DND-41 (cell line): ENCODE measurements around the gene RNU2-63P.
"Not testable (repeated sequence)": the region's sequence is repeated elsewhere in the genome, so short reads cannot be mapped to it uniquely, and the experiment has no call there.

Source experiments
- ATAC-seq: fragments of 200-7000 bp; cut with Tn5 transposase; 3 replicates; pipeline ENCODE4 v1.9.1; 2021; ENCODE audit warnings: low read depth; ENCODE audit not compliant: insufficient read depth
- DNase-seq: peaks from one replicate; pipeline ENCODE4 v3.0.0-alpha.2; 2020
- H2AFZ ChIP-seq: 2 replicates; pipeline ENCODE4 v1.6.0; 2012; ENCODE audit warnings: low read depth, low read length
- H3K27ac ChIP-seq: 2 replicates; pipeline ENCODE4 v1.5.1; 2012; ENCODE audit warnings: low read length, inconsistent platforms
- H3K27me3 ChIP-seq: fragments of 200-600 bp; sonication (generic); 2 replicates; pipeline ENCODE4 v1.6.0; 2012; ENCODE audit warnings: low read length, mild to moderate bottlenecking, inconsistent platforms; ENCODE audit not compliant: insufficient read depth, poor library complexity
- H3K36me3 ChIP-seq: 2 replicates; pipeline ENCODE4 v1.5.1; 2012; ENCODE audit warnings: low read length, inconsistent platforms; ENCODE audit not compliant: insufficient read depth
- H3K4me1 ChIP-seq: 2 replicates; pipeline ENCODE4 v1.5.1; 2012; ENCODE audit warnings: mild to moderate bottlenecking, low read length; ENCODE audit not compliant: insufficient read depth
- H3K4me2 ChIP-seq: 2 replicates; pipeline ENCODE4 v1.6.0; 2012; ENCODE audit warnings: mild to moderate bottlenecking, moderate library complexity, low read length, inconsistent platforms; ENCODE audit not compliant: insufficient read depth
- H3K4me3 ChIP-seq, 2 experiments: fragments of 200-600 bp in 1 of 2; shearing (Covaris generic) in 1 of 2; 2 replicates each; pipeline ENCODE4 v1.5.1; 2012 to 2016; ENCODE audit warnings: inconsistent platforms in 2 of 2, low read length in 2 of 2, mild to moderate bottlenecking in 2 of 2, low read depth in 1 of 2, moderate library complexity in 1 of 2
- H3K79me2 ChIP-seq: 2 replicates; pipeline ENCODE4 v1.6.0; 2012; ENCODE audit warnings: low read length, inconsistent platforms; ENCODE audit not compliant: insufficient read depth
- H3K9ac ChIP-seq: 2 replicates; pipeline ENCODE4 v1.6.0; 2012; ENCODE audit warnings: low read depth, mild to moderate bottlenecking, inconsistent platforms, low read length, moderate library complexity
- H3K9me3 ChIP-seq: 2 replicates; pipeline ENCODE4 v1.5.1; 2012; ENCODE audit warnings: low read length, moderate library complexity, mild to moderate bottlenecking, inconsistent platforms; ENCODE audit not compliant: insufficient read depth, severe bottlenecking
- H4K20me1 ChIP-seq: 2 replicates; pipeline ENCODE4 v1.6.0; 2012; ENCODE audit warnings: low read length; ENCODE audit not compliant: insufficient read depth
- EZH2 ChIP-seq: IDR thresholded peaks from 3 replicates; pipeline ENCODE4 v1.6.1; 2012; ENCODE audit warnings: borderline replicate concordance, low read depth, mild to moderate bottlenecking, moderate library complexity, low read length, inconsistent platforms; ENCODE audit not compliant: severe bottlenecking
- TF ChIP-seq, protein P1 (sequence below): IDR thresholded peaks from 2 replicates; pipeline ENCODE4 v1.5.1; 2012; ENCODE audit warnings: borderline replicate concordance, low read length, moderate library complexity, mild to moderate bottlenecking; ENCODE audit not compliant: poor library complexity, severe bottlenecking; ENCODE audit errors: extremely low read depth

RNU2-63P gene

DNA sequence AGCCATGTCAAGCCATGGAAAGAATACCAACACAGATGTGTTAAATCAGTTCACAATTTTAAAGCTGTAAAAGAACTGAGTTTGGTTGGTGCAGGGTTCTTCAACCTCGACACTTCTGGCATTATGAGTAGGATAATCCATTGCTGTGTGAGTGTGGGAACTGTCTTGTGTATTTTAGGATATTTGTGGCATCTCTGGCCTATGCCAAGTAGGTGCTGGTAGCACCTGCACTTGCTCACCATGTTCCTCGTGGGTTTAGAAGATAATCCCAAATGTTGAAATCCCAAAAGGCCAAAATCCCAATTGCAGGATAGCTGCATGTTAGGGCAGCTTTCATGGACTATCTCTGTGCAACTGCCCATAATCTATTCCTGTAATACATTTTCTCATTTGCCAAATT is 35.4 kb upstream of the RNU2-63P start:
- Histone ChIP-seq H3K4me2 (no peak overlapping the region), H2AFZ (no peak overlapping the region), H3K9ac (no peak overlapping the region), H4K20me1 (0 out of 2 replicates have a peak, but pooled peaks cover 4% of the 10 kb centered on the region), H3K79me2 (peaks cover 32% of the 10 kb centered on the region), H3K9me3 (no peaks in the 10 kb centered on the region), H3K27ac (no peak overlapping the region), H3K27me3 (no peaks in the 10 kb centered on the region), H3K4me3 (no peak overlapping the region), H3K36me3 (peaks cover 11% of the 10 kb centered on the region), H3K4me1 (peaks cover 31% of the 10 kb centered on the region)
- no peak for TF ChIP-seq EZH2
- TF ChIP-seq, protein P1, sequence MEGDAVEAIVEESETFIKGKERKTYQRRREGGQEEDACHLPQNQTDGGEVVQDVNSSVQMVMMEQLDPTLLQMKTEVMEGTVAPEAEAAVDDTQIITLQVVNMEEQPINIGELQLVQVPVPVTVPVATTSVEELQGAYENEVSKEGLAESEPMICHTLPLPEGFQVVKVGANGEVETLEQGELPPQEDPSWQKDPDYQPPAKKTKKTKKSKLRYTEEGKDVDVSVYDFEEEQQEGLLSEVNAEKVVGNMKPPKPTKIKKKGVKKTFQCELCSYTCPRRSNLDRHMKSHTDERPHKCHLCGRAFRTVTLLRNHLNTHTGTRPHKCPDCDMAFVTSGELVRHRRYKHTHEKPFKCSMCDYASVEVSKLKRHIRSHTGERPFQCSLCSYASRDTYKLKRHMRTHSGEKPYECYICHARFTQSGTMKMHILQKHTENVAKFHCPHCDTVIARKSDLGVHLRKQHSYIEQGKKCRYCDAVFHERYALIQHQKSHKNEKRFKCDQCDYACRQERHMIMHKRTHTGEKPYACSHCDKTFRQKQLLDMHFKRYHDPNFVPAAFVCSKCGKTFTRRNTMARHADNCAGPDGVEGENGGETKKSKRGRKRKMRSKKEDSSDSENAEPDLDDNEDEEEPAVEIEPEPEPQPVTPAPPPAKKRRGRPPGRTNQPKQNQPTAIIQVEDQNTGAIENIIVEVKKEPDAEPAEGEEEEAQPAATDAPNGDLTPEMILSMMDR: no peak
- no peak for ATAC-seq
- DNase-seq: no peak

DNA sequence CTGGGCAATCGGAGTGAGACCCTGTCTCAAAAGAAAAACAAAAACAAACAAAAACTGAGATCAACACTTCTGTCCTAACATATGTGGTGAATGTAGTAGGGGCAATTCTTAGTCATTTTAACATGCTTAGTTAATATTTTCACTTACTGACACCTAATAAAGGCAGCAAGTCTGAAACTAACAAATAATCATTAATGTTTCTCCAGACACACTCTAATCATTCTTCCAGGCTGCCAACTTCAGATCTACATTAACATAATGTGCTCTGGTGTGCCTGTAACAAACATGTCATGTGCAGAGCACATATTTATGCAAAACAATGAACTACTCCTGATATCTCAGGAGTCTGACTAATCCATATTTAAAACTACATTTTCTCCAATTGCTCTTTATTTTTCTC is 33.3 kb upstream of the RNU2-63P start:
- no peak overlapping the region for H3K9ac ChIP-seq
- no peak overlapping the region for H2AFZ ChIP-seq
- H3K4me1 ChIP-seq: peaks cover 18% of the 10 kb centered on the region
- H4K20me1 ChIP-seq: 0 out of 2 replicates have a peak, but pooled peaks cover 4% of the 10 kb centered on the region
- H3K27ac ChIP-seq: no peak overlapping the region
- no peaks in the 10 kb centered on the region for H3K9me3 ChIP-seq
- no peak overlapping the region for H3K4me2 ChIP-seq
- peaks cover 9% of the 10 kb centered on the region for H3K36me3 ChIP-seq
- no peak overlapping the region for H3K4me3 ChIP-seq
- no peak for DNase-seq
- H3K27me3 ChIP-seq: no peaks in the 10 kb centered on the region
- no peak for ATAC-seq
- no peak for TF ChIP-seq EZH2
- TF ChIP-seq, protein P1: no peak
- H3K79me2 ChIP-seq: peaks cover 15% of the 10 kb centered on the region

DNA sequence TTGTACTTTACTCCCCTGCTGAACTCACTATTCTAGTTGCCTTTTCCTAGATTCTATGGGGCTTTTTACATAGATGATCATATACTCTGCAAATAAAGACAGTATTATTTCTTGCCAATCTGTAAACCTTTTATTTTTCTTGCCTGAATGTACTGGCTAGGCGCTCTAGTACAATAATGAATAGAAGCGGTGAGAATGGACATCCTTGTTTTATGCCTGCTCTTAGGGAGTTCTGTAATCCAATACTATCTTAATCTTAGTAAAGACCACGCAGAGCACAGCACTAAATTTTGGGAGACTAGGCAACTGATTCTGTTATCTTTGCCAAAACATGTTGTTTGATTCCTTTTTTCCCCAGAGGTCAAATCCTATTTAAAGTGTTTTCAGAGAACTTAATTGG is 32.2 kb upstream of the RNU2-63P start:
- H3K27me3 ChIP-seq: no peaks in the 10 kb centered on the region
- H3K4me3 ChIP-seq: no peak overlapping the region
- H3K9me3 ChIP-seq: no peaks in the 10 kb centered on the region
- DNase-seq (no peak), ATAC-seq (no peak)
- H3K36me3 ChIP-seq: no peaks in the 10 kb centered on the region
- peaks cover 7% of the 10 kb centered on the region for H3K4me1 ChIP-seq
- H3K9ac ChIP-seq: no peak overlapping the region
- H3K27ac ChIP-seq: no peak overlapping the region
- H3K79me2 ChIP-seq: peaks cover 6% of the 10 kb centered on the region; the same call in 1 of the 2 replicates
- H3K4me2 ChIP-seq: no peak overlapping the region
- no peaks in the 10 kb centered on the region for H4K20me1 ChIP-seq
- TF ChIP-seq, protein P1: no peak
- no peak overlapping the region for H2AFZ ChIP-seq

DNA sequence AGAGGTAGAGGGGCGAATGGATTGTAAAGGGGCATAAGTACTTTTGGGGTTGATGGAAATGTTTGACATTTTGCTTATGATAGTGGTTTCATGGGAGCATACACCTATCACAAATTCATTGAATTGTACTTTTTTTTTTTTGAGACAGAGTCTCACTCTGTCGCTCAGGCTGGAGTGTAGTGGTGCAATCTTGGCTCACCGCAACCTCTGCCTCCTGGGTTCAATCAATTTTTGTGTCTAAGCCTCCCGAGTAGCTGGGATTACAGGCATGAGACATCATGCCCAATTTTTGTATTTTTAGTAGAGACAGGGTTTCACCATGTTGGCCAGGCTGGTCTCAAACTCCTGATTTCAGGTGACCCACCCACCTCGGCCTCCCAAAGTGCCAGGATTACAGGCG is 29.2 kb upstream of the RNU2-63P start:
- H3K79me2 ChIP-seq, H3K27ac ChIP-seq, H3K27me3 ChIP-seq, ATAC-seq, H3K36me3 ChIP-seq, H4K20me1 ChIP-seq, H3K9me3 ChIP-seq, H3K4me2 ChIP-seq, H3K9ac ChIP-seq, DNase-seq, H3K4me3 ChIP-seq, H3K4me1 ChIP-seq, H2AFZ ChIP-seq: not testable (repeated sequence)
